Smooth muscle cell of the brain vasculature (primary cell): ENCODE data around the gene ADAMTS7.
"Not testable (repeated sequence)": the region's sequence is repeated elsewhere in the genome, so short reads cannot be mapped to it uniquely, and the experiment has no call there.

Experiments used
- DNase-seq: peaks from one replicate; pipeline ENCODE4 v3.0.0-alpha.2; 2012; ENCODE audit warnings: low read depth, low spot score

The ADAMTS7 gene

DNA sequence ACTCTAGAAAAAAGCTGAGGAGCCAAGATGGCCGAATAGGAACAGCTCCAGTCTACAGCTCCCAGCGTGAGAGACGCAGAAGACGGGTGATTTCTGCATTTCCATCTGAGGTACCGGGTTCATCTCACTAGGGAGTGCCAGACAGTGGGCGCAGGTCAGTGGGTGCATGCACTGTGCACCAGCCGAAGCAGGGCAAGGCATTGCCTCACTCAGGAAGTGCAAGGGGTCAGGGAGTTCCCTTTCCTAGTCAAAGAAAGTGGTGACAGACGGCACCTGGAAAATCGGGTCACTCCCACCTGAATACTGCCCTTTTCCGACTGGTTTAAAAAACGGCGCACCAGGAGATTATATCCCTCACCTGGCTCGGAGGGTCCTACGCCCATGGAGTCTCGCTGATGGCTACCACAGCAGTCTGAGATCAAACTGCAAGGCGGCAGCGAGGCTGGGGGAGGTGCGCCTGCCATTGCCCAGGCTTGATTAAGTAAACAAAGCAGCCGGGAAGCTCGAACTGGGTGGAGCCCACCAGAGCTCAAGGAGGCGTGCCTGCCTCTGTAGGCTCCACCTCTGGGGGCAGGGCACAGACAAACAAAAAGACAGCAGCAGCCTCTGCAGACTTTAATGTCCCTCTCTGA is 91.3 kb downstream of the ADAMTS7 start:
- not testable (repeated sequence) for DNase-seq

DNA sequence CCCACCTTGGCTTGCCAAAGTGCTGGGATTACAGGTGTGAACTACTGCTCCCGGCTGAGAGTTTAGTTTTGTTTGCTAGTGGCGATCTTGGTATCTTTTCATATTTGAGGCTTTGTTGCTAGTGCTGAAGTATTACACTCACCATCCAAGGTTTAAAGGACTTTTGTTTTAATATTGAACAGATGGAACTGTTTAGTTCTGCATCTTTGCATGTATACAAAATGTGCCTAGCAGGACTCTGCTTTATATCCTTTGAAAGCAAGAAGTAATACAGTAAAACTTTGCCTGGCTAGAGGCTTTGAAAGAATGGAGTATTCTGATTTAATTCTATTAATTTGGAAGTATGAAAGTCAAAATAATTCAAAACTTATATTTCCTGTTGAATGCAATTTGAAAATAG is 92.4 kb downstream of the ADAMTS7 start:
- DNase-seq, result no peak

DNA sequence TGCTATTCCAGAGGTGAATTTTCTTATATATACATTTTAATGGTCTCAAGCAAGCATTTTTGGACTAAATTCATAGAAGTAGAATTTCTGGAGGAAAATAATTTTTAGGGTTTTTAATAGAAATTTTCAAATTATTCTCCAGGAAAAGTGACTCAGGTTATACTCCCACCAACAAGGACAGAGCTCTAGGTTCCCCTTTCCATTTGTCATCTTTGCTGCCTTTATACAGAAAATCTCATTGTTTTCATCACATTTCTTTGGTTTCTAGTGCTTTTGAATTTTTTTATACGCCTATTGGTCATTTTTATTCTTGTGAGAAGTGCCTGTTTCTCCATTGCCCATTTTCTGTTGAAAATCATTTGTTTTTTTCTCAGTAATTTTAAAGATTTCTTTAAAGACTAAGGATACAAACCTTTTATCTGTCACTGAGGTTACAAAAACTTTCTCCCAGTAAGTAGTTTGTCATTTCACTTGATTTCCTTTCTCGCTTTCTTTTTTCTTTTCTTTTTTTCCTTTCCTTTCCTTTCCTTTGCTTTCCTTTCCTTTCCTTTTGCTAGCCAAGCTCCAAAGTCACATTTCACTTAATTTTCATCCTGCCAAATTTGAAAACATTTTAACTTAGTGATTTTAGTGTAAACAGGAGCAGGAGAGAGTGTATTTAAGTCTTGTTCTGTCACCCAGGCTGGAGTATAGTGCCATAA is 93.2 kb downstream of the ADAMTS7 start:
- DNase-seq, result no peak

DNA sequence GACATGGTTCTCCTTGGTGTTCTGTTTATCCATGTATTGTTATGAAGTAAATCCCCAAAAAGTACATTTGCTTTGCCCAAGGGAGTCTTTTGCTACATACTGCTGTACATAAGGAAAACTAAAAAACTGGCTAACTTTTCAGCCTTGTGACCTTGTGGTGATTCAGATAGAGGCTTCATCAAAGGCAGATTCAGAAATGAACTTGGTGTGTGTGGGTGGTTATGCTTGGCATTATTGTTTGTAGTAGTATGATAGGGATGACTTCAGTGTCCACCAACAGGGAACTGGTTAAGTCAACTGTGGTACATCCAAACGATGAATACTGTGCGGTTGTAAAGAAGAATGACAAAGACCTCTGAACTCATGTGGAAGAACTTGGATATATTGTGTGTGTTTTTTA is 94.6 kb downstream of the ADAMTS7 start:
- no peak for DNase-seq

DNA sequence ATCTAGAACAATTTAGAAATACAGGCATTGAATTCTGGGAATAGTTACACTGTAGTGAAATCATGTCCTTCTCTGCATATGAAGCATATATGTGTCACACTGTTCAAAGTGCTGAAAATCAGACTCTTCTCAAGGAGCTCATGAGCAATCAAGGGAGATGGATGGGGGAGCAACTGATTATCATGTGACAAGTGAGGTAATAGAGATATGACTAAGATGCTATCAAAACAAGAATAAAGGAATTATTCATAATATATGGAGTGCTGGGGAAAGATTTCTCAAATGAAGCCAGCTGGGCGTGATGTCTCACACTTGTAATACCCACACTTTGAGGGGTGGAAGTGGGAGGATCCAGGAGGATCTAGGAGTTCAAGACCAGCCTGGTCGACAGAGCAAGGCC is 95.3 kb downstream of the ADAMTS7 start:
- no peak for DNase-seq

DNA sequence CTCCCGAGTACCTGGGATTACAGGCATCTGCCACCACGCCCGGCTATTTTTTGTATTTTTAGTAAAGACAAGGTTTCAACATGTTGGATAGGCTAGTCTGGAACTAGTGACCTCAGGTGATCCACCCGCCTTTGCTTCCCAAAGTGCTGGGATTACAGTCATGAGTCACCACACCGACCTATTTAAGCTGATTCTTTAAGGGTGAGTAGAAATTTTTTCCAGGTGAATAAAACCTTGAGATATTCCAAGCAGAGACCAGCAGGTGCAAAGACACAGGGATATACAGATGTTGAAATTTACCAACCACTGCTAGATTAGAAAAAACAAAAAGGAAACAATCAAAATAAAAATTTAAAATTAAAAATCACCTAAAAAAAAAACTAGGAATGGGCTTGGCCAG is 95.8 kb downstream of the ADAMTS7 start:
- no peak for DNase-seq

DNA sequence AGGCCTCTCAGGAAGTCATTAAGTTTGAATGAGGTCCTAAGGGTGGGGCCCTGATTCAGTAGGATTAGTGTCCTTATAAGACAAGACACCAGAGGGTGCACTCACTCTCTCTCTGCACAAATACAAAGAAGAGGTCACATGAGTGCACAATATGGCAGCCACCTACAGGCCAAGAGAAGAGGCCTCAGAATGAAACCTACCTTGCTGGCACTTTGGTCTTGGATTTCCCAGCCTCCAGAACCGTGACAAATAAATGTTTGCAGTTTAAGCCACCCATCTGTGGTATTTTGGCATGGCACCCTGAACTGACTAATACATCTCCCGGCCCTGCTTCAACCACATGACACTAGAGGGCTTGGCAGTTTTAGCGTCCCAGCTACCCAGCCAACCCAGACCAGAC is 96.4 kb downstream of the ADAMTS7 start:
- no peak for DNase-seq

DNA sequence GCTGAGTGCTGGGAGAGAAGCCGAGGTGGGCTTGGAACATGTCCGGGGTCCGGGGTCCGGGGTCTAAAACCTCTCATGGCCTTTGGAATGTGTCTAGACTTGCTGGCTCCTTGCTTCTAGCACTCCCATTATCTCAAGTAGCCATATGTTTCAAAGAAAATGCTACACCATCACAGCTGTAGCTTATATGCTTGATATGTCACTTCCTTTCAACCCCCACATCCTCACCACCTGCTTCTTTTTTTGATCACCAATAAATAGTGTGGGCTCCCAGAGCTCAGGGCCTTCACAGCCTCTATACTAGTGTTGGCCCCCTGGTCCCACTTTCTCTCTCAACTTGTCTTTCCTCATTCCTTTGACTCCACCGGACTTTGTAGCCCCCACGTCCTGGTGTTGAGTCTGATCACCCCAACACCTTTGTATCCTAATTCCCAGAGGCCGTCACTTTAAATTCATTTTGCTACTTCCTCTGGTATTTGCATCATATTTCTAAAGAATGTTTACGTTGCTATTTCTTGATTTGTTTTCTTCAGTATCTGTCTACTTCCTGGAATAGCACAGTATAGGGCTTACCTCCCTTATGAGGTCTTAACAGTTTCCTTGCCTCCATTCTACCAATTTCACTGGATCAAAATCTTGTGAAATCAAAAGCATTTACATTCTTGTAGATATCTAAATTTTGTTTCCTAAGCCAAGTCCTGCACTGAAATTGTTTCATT is 98.3 kb downstream of the ADAMTS7 start:
- no peak for DNase-seq

DNA sequence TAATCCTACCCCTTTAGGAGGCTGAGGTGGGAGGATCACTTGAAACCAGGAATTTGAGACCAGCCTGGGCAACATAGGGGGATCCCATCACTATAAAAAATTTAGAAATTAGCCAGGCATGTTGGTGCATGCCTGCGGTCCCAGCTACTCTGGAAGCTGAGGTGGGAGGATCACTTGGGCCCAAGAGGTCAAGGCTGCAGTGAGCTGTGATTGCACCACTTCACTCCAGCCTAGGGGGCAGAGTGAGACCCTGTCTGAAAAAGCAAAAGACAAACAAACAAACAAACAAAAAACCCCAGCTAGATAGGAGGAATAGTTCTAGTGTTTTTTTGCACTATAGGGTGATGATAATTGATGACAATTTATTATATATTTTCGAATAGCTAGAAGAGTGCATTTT is 99.6 kb downstream of the ADAMTS7 start:
- no peak for DNase-seq

DNA sequence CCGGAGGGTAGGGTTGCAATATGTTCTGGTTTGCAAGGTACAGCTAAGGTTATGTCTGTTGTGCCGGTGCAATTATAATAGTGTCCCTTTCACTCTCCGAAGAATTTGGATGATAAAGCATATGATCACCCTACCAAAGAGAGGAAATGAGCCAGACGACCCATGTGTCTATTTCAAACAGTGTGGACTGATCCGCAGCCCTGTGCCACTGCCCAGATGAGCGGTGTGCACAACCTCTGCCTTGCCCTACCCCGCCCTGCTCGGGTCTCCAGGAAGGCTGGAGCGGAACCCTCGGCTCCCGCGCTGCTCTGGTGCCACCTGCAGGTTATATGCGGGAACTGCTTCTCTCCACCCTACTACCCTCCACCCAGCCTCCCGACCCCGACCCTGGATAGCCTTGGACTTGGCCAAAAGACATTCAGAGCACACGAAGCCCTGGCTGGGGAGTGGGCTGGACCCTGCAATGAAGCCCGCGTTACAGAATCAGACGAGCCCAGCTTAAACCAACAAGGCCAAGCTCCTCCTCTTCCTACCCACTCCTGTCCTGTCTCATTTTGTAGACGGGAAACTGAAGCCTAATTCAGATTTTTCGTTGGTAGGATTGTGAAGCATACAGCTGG is 101.9 kb downstream of the ADAMTS7 start:
- no peak for DNase-seq
